Measurements from ENCODE around the gene COA1.

GRCh38 chr7:43716598-43716997, 12.7 kb downstream of the COA1 start:
- TF ChIP-seq CTCF (conservative IDR thresholded peaks at IDR 0.05) (no peak), EZH2 (IDR thresholded peaks at IDR 0.05; ENCODE audit: low read depth) (no peak)
